BJ (cell line): ENCODE measurements around the gene MARCHF6. TPM values are rescaled to one million over a fixed set of nuclear protein-coding genes. Genes with fewer than 3 reads are reported as not detected.

ENCODE experiments used
- CTCF ChIA-PET: fragments of 350-600 bp; formaldehyde crosslinking; extraction: SDS; loops from one replicate; lab custom pipeline; 2021; ENCODE audit warnings: antibody characterized with exemption, inconsistent platforms; lab: Yijun Ruan, JAX
- POLR2A ChIA-PET: fragments of 300-600 bp; sonication (Branson Sonifier 250); formaldehyde crosslinking; extraction: SDS; loops from one replicate; lab custom pipeline; 2021; ENCODE audit warnings: antibody characterized with exemption; lab: Charles Lee
- DNase-seq: peaks from one replicate; pipeline ENCODE4 v3.0.0-alpha.2; 2011; ENCODE audit warnings: low read depth
- H3K27me3 ChIP-seq: 2 replicates; pipeline ENCODE4 v1.6.0; 2011; ENCODE audit warnings: low read length; ENCODE audit not compliant: control insufficient read depth, insufficient read depth
- H3K36me3 ChIP-seq: 2 replicates; pipeline ENCODE4 v1.5.1; 2011; ENCODE audit warnings: low read length; ENCODE audit not compliant: control insufficient read depth, insufficient read depth
- H3K4me3 ChIP-seq: 2 replicates; pipeline ENCODE4 v1.5.1; 2011; ENCODE audit warnings: low read depth, mild to moderate bottlenecking, control low read depth, low read length
- CTCF ChIP-seq: IDR thresholded peaks from 2 replicates; pipeline ENCODE4 v1.5.1; 2011; ENCODE audit warnings: low read depth, mild to moderate bottlenecking, control low read depth, inconsistent platforms, low read length, moderate library complexity; ENCODE audit not compliant: insufficient read depth
- polyA minus RNA-seq: library from RNA; depleted of rRNA, polyadenylated mRNA; stranded (reverse); fragments of >200 nt; gene quantifications from 2 replicates; pipeline ENCODE4 v1.2.3, GENCODE V29; 2011; rRNA and poly(A)+ RNA removed
- polyA plus RNA-seq: library from polyadenylated mRNA; depleted of rRNA; stranded (reverse); fragments of >200 nt; gene quantifications from 2 replicates; pipeline ENCODE4 v1.2.3, GENCODE V29; 2011; rRNA removed

The MARCHF6 gene
- polyA plus RNA-seq: 110 and 174 TPM in 2 replicates
- 217 and 234 TPM in 2 replicates for polyA minus RNA-seq

- Histone ChIP-seq H3K36me3 (no peaks in the 10 kb centered on the region), H3K27me3 (no peaks in the 10 kb centered on the region), H3K4me3 (peak within 1 kb of the TSS; percentile 79)
- ChIA-PET POLR2A (interaction anchor here (0.5 kb wide), 1 partner anchor 40 kb away, joined by 3 read pairs; no protein-coding TSS in a partner anchor), CTCF (interaction anchor here (0.9 to 1.7 kb wide), 5 partner anchors 24 to 88 kb away, joined by 3 to 8 read pairs (median 3); no protein-coding TSS in a partner anchor)
- DNase-seq: no peak
- TF ChIP-seq CTCF: no peak
These were observed at the start of gene MARCHF6 for GRCh38 chr5:10353241-10354047. Gene MARCHF6, plus strand, starts transcription at chr5:10353695. Its CDS starts 204 bp downstream, at chr5:10353899.

- TF ChIP-seq CTCF: no peak
- Histone ChIP-seq H3K36me3 (no peaks in the 10 kb centered on the region; the same call in 1 of the 2 replicates), H3K27me3 (no peaks in the 10 kb centered on the region), H3K4me3 (no peak overlapping the region)
- DNase-seq: no peak
- POLR2A ChIA-PET: interaction anchor here (0.7 kb wide), 1 partner anchor 26 kb away, joined by 7 read pairs; no protein-coding TSS in a partner anchor
- CTCF ChIA-PET: interaction anchor here (1.5 to 2.4 kb wide), 2 partner anchors 18 to 20 kb away, joined by 3 to 13 read pairs; no protein-coding TSS in a partner anchor
These were observed 49.8 kb upstream of the MARCHF6 start for GRCh38 chr5:10303699-10304170.

- ChIA-PET CTCF (interaction anchor here (1.0 to 2.4 kb wide), 3 partner anchors 10 to 21 kb away, joined by 3 to 13 read pairs (median 3); no protein-coding TSS in a partner anchor), POLR2A (no interaction called here)
- TF ChIP-seq CTCF: no peak
- Histone ChIP-seq H3K36me3 (no peaks in the 10 kb centered on the region), H3K27me3 (no peaks in the 10 kb centered on the region), H3K4me3 (no peak overlapping the region)
- DNase-seq: no peak
These were observed 48.6 kb upstream of the MARCHF6 start for GRCh38 chr5:10304932-10305331.

- CTCF ChIA-PET: no interaction called here
- Histone ChIP-seq H3K36me3 (no peaks in the 10 kb centered on the region), H3K4me3 (peak overlapping the region; percentile 71), H3K27me3 (no peaks in the 10 kb centered on the region)
- TF ChIP-seq CTCF: no peak
- POLR2A ChIA-PET: no interaction called here
- no peak for DNase-seq
These were observed 47.4 kb upstream of the MARCHF6 start for GRCh38 chr5:10306114-10306513.

GRCh38 chr5:10306806-10307205 lies 46.7 kb upstream of the MARCHF6 start:
- ChIA-PET POLR2A (no interaction called here), CTCF (no interaction called here)
- DNase-seq: no peak

More at GRCh38 chr5:10306806-10307205, 46.7 kb upstream of the MARCHF6 start:
- TF ChIP-seq CTCF: no peak
- Histone ChIP-seq H3K27me3 (no peaks in the 10 kb centered on the region), H3K36me3 (no peaks in the 10 kb centered on the region), H3K4me3 (peak overlapping the region; percentile 71)
